ENCODE measurements around the gene MYOD1. TPM values are rescaled to one million over a fixed set of nuclear protein-coding genes. Genes with fewer than 3 reads are reported as not detected.
A peak's percentile ranks its signal among the peaks of the same experiment; 100 is the strongest.

The MYOD1 gene
- total RNA-seq, 2 donors from 2014 or later: not detected

GRCh38 chr11:17718015-17718414 is 1.4 kb upstream of the MYOD1 start:
- TF ChIP-seq CTCF (IDR thresholded peaks at IDR 0.05): no peak
- no peak for TF ChIP-seq POLR2A (IDR thresholded peaks at IDR 0.05)
- intact Hi-C loops (cut with DNase I): no loop called here
- no peak overlapping the region for H3K4me3 ChIP-seq
- H3K27me3 ChIP-seq: peaks cover 0 to 25% of the 10 kb centered on the region in 2 donors
- no peaks in the 10 kb centered on the region for H3K9me3 ChIP-seq
- H3K36me3 ChIP-seq (replicated peaks in 1 of 2; ENCODE audit: insufficient read depth in 1 of 2, low read depth in 2 of 2): no peaks in the 10 kb centered on the region
- WGBS, 2 donors: 36 to 39% methylated on average over 3 to 7 of the region's 7 CpGs
- ATAC-seq (no peak), DNase-seq (no peak)
- no peak overlapping the region for H3K27ac ChIP-seq
- peaks cover 32% of the 10 kb centered on the region for H3K4me1 ChIP-seq

- Histone ChIP-seq H3K4me3 (no peak overlapping the region), H3K27me3 (peaks cover 0 to 25% of the 10 kb centered on the region in 2 donors), H3K9me3 (no peaks in the 10 kb centered on the region), H3K4me1 (peaks cover 32% of the 10 kb centered on the region), H3K36me3 (replicated peaks in 1 of 2; ENCODE audit: insufficient read depth in 1 of 2, low read depth in 2 of 2) (no peaks in the 10 kb centered on the region), H3K27ac (no peak overlapping the region)
- 0 to 5% methylated on average over 2 to 16 of the region's 16 CpGs for WGBS, 2 donors
- TF ChIP-seq CTCF (IDR thresholded peaks at IDR 0.05) (no peak), POLR2A (IDR thresholded peaks at IDR 0.05) (no peak)
- ATAC-seq: no peak
- DNase-seq: no peak
- intact Hi-C loops (cut with DNase I): no loop called here
These were observed 835 bp upstream of the MYOD1 start for GRCh38 chr11:17718510-17718962.

GRCh38 chr11:17719938-17720795 is 796 bp downstream of the MYOD1 start:
- WGBS, 2 donors: 3 to 5% methylated on average over 27 to 84 of the region's 85 CpGs
- no peaks in the 10 kb centered on the region for H3K9me3 ChIP-seq
- H3K36me3 ChIP-seq (replicated peaks in 1 of 2; ENCODE audit: insufficient read depth in 1 of 2, low read depth in 2 of 2): no peaks in the 10 kb centered on the region

GRCh38 chr11:17720796-17721171 is 1.4 kb downstream of the MYOD1 start:
- WGBS, 2 donors: 0 to 2% methylated on average over 2 to 23 of the region's 24 CpGs
- H3K27me3 ChIP-seq: peaks cover 0 to 25% of the 10 kb centered on the region in 2 donors
- TF ChIP-seq CTCF (IDR thresholded peaks at IDR 0.05) (no peak), POLR2A (IDR thresholded peaks at IDR 0.05) (no peak)
- ATAC-seq: no peak
- intact Hi-C loops (cut with DNase I): no loop called here
- DNase-seq: no peak
- no peak overlapping the region for H3K4me3 ChIP-seq
- H3K4me1 ChIP-seq: peaks cover 32% of the 10 kb centered on the region
- no peak overlapping the region for H3K27ac ChIP-seq
- no peaks in the 10 kb centered on the region for H3K36me3 ChIP-seq (replicated peaks in 1 of 2; ENCODE audit: insufficient read depth in 1 of 2, low read depth in 2 of 2)
- H3K9me3 ChIP-seq: no peaks in the 10 kb centered on the region

More at GRCh38 chr11:17719938-17720795, 796 bp downstream of the MYOD1 start:
- no peak overlapping the region for H3K4me3 ChIP-seq
- peaks cover 32% of the 10 kb centered on the region for H3K4me1 ChIP-seq
- no peak for DNase-seq
- intact Hi-C loops (cut with DNase I): no loop called here
- H3K27ac ChIP-seq: no peak overlapping the region
- ATAC-seq: no peak
- TF ChIP-seq CTCF (IDR thresholded peaks at IDR 0.05): peak in 1 of 7 experiments; percentile 4
- no peak for TF ChIP-seq POLR2A (IDR thresholded peaks at IDR 0.05)
- H3K27me3 ChIP-seq: peaks cover 0 to 25% of the 10 kb centered on the region in 2 donors
